Fibroblast of lung (primary cell): Measurements from ENCODE around the gene WHRN. TPM values are rescaled to one million over a fixed set of nuclear protein-coding genes. Genes with fewer than 3 reads are reported as not detected.

ENCODE experiments used
- DNase-seq, 2 donors: peaks; one replicate each; pipeline versions ENCODE4 v3.0.0 to v3.0.0-alpha.2; 2010; ENCODE audit warnings: low read depth in 2 of 2
- H2AFZ ChIP-seq: 2 replicates; pipeline ENCODE4 v1.5.1; 2012; ENCODE audit warnings: low read length, control low read depth, inconsistent platforms
- H3K27ac ChIP-seq: 2 replicates; pipeline ENCODE4 v1.5.1; 2011; ENCODE audit warnings: low read length, control low read depth; ENCODE audit not compliant: insufficient read depth
- H3K27me3 ChIP-seq: 2 replicates; pipeline ENCODE4 v1.5.1; 2011; ENCODE audit warnings: mild to moderate bottlenecking, low read length; ENCODE audit not compliant: control insufficient read depth, insufficient read depth
- H3K36me3 ChIP-seq: 2 replicates; pipeline ENCODE4 v1.5.1; 2011; ENCODE audit warnings: low read length; ENCODE audit not compliant: control insufficient read depth, insufficient read depth
- H3K4me1 ChIP-seq: 2 replicates; pipeline ENCODE4 v1.5.1; 2011; ENCODE audit warnings: low read length; ENCODE audit not compliant: control insufficient read depth, insufficient read depth; ENCODE audit errors: extremely low read depth
- H3K4me2 ChIP-seq: 2 replicates; pipeline ENCODE4 v1.5.1; 2011; ENCODE audit warnings: low read length, control low read depth; ENCODE audit not compliant: insufficient read depth; ENCODE audit errors: extremely low read depth
- H3K4me3 ChIP-seq, 4 experiments: fragments of 200-600 bp in 1 of 4; sonication (generic) in 1 of 4; replicated peaks in 1 of 4; 2 replicates each; pipeline ENCODE4 v1.5.1; 2011 to 2016; ENCODE audit warnings: low read length in 4 of 4, low read depth in 3 of 4, mild to moderate bottlenecking in 3 of 4, control low read depth in 2 of 4, inconsistent platforms in 1 of 4, mixed read lengths in 1 of 4; ENCODE audit not compliant: insufficient read depth in 1 of 4; ENCODE audit errors: control extremely low read depth in 1 of 4
- H3K79me2 ChIP-seq: 2 replicates; pipeline ENCODE4 v1.5.1; 2012; ENCODE audit warnings: mild to moderate bottlenecking, low read length, inconsistent platforms; ENCODE audit not compliant: control insufficient read depth, insufficient read depth
- H3K9ac ChIP-seq: 2 replicates; pipeline ENCODE4 v1.5.1; 2011; ENCODE audit warnings: mild to moderate bottlenecking, low read length, control low read depth; ENCODE audit not compliant: insufficient read depth
- H3K9me3 ChIP-seq: 2 replicates; pipeline ENCODE4 v1.5.1; 2012; ENCODE audit warnings: low read depth, low read length; ENCODE audit not compliant: control insufficient read depth, insufficient read depth
- H4K20me1 ChIP-seq: 2 replicates; pipeline ENCODE4 v1.5.1; 2011; ENCODE audit warnings: low read length; ENCODE audit not compliant: control insufficient read depth, insufficient read depth; ENCODE audit errors: extremely low read depth
- CTCF ChIP-seq, 2 donors: IDR thresholded peaks in 1 of 2; conservative IDR thresholded peaks in 1 of 2; 1 replicate in 1 of 2; 2 replicates in 1 of 2; pipeline ENCODE4 v1.5.1; 2011 to 2012; ENCODE audit warnings: low read length in 2 of 2, control low read depth in 1 of 2, inconsistent platforms in 1 of 2, low read depth in 1 of 2, mild to moderate bottlenecking in 1 of 2
- EZH2 ChIP-seq: IDR thresholded peaks from 2 replicates; pipeline ENCODE4 v1.5.1; 2012; ENCODE audit warnings: low read length, control low read depth, mild to moderate bottlenecking; ENCODE audit errors: missing control alignments
- polyA plus RNA-seq, 2 donors: library from polyadenylated mRNA; depleted of rRNA in 1 of 2; stranded (reverse) in 1 of 2; unstranded in 1 of 2; fragments of >200 nt; gene quantifications; 2 replicates each; pipeline ENCODE4 v1.2.1, GENCODE V29; 2011 to 2012; ENCODE audit warnings: missing spikeins in 1 of 2
- total RNA-seq: library from RNA; depleted of rRNA; stranded (reverse); fragments of >200 nt; gene quantifications from 2 replicates; pipeline ENCODE4 v1.2.1, GENCODE V29; 2014

Gene WHRN
- total and polyA plus RNA-seq, 2 donors (not counting 1 experiment from before 2014, with no cell fraction given) = 0.16 to 1.8 TPM

GRCh38 chr9:114357911-114358328, 147.4 kb downstream of the WHRN start:
- no peak for DNase-seq
- H3K4me2 ChIP-seq = no peak overlapping the region

GRCh38 chr9:114357360-114357759, 147.9 kb downstream of the WHRN start:
- Histone ChIP-seq H3K4me1 (no peaks in the 10 kb centered on the region), H3K9me3 (no peaks in the 10 kb centered on the region), H4K20me1 (no peaks in the 10 kb centered on the region), H3K36me3 (peaks cover 21% of the 10 kb centered on the region), H3K27me3 (no peaks in the 10 kb centered on the region), H3K9ac (no peak overlapping the region), H3K79me2 (no peaks in the 10 kb centered on the region), H2AFZ (no peak overlapping the region), H3K4me3 (no peak overlapping the region), H3K4me2 (no peak overlapping the region), H3K27ac (no peak overlapping the region)
- DNase-seq = no peak
- TF ChIP-seq EZH2 = no peak
- TF ChIP-seq CTCF (conservative IDR thresholded peaks at IDR 0.05 in 1 of 2, IDR thresholded peaks at IDR 0.05 in 1 of 2; ENCODE audit: low read depth in 1 of 2, low read length in 2 of 2) = no peak

More at GRCh38 chr9:114357911-114358328, 147.4 kb downstream of the WHRN start:
- no peaks in the 10 kb centered on the region for H3K4me1 ChIP-seq
- H3K27me3 ChIP-seq = no peaks in the 10 kb centered on the region
- H3K9ac ChIP-seq = no peak overlapping the region
- H3K27ac ChIP-seq = no peak overlapping the region
- no peaks in the 10 kb centered on the region for H3K79me2 ChIP-seq
- H3K36me3 ChIP-seq = peaks cover 21% of the 10 kb centered on the region
- H3K9me3 ChIP-seq = no peaks in the 10 kb centered on the region
- H3K4me3 ChIP-seq = no peak overlapping the region
- no peak for TF ChIP-seq EZH2
- TF ChIP-seq CTCF (conservative IDR thresholded peaks at IDR 0.05 in 1 of 2, IDR thresholded peaks at IDR 0.05 in 1 of 2; ENCODE audit: low read depth in 1 of 2, low read length in 2 of 2) = no peak
- no peak overlapping the region for H2AFZ ChIP-seq
- no peaks in the 10 kb centered on the region for H4K20me1 ChIP-seq

GRCh38 chr9:114356792-114357191, 148.5 kb downstream of the WHRN start:
- no peak overlapping the region for H2AFZ ChIP-seq
- no peak overlapping the region for H3K27ac ChIP-seq
- TF ChIP-seq EZH2 (no peak), CTCF (conservative IDR thresholded peaks at IDR 0.05 in 1 of 2, IDR thresholded peaks at IDR 0.05 in 1 of 2; ENCODE audit: low read depth in 1 of 2, low read length in 2 of 2) (no peak)

More at GRCh38 chr9:114356792-114357191, 148.5 kb downstream of the WHRN start:
- H4K20me1 ChIP-seq = no peaks in the 10 kb centered on the region
- H3K4me1 ChIP-seq = no peaks in the 10 kb centered on the region
- no peak overlapping the region for H3K4me3 ChIP-seq
- no peak overlapping the region for H3K4me2 ChIP-seq
- H3K36me3 ChIP-seq = peaks cover 21% of the 10 kb centered on the region
- no peak for DNase-seq
- H3K27me3 ChIP-seq = no peaks in the 10 kb centered on the region
- no peaks in the 10 kb centered on the region for H3K9me3 ChIP-seq
- no peaks in the 10 kb centered on the region for H3K79me2 ChIP-seq
- no peak overlapping the region for H3K9ac ChIP-seq
